ENCODE results near the gene DNASE1L1.
"Not testable (repeated sequence)": the region's sequence is repeated elsewhere in the genome, so short reads cannot be mapped to it uniquely, and the experiment has no call there.

DNASE1L1 gene

GRCh38 chrX:154403192-154403591 lies 5.9 kb downstream of the DNASE1L1 start:
- DNase-seq = no peak

DNA sequence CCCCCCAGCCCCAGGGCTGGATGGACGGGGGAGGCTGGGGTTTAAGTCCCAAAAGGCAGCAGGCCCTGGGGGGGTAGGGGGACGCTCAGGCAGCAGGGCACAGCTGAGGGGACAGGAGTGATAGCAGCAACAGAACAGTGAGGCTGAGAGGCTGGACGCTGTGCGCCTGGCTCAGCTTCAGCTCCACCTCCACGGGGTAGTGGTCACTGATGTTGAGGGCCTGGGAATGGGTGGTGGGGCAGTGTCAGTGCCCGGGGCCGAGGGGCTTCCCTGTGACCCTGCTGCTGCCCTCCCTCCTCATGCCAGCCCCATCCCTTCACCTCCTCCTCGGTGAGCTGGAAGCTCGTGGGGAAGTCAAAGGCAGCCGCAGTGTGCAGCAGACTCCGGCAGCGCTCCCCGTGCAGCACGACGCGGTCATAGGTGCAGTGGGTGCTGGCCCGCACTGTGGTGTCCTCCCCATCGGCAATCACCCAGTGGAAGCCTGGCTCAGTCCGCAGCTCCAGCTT lies 6.4 kb downstream of the DNASE1L1 start:
- DNase-seq = no peak

GRCh38 chrX:154401918-154402621 lies 7.0 kb downstream of the DNASE1L1 start:
- DNase-seq = no peak

DNA sequence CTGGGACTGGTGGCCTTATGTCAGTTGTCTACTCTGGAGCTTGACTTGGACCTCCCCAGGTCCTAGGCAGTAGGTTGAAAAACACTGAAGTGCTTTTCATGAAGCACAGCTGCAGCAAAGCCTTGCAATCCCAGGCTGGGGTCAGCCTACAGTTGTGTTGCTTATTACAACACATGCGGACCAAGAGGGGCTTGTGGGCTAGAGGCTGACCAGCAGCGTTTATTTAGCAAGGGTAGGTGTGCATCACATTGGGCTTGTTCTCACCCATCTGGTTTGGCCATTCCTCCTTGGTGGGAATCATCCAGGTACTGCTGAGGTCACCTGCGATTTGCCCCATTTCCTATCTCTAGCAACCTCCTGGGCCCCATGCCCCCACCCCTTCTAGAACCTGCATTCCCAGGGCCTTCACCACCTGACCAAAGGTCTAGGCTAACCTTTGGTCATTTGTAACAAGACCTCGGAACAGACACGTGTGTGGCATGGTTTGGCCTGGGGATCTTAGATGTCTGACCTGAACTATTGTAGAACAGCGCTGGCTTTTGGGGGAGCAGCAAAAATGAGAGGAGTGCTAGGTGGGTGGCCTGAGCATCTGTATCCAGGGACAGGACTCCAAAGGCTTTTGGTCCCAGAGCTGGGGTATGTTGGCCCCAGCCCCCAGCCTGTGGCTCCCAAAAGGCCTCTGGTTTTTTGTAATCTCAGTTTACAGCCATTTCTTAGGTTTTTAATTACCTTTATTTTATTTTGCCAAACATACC lies 7.8 kb downstream of the DNASE1L1 start:
- peak; percentile 28 for DNase-seq

DNA sequence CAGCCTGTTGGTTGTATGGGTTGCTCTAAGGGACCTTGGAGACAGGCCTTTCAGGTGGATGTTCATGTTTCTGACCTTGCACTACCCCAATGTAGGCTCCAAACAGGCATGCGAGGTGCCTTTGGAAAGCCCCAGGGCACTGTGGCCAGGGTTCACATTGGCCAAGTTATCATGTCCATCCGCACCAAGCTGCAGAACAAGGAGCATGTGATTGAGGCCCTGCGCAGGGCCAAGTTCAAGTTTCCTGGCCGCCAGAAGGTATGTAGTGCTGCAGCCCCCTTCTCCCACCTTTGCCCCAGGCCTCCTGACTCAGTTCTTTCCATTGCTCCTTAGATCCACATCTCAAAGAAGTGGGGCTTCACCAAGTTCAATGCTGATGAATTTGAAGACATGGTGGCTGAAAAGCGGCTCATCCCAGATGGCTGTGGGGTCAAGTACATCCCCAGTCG lies 8.7 kb downstream of the DNASE1L1 start:
- not testable (repeated sequence) for DNase-seq

- peak; percentile 37 for DNase-seq
These were observed 9.3 kb downstream of the DNASE1L1 start for GRCh38 chrX:154399527-154400368.

DNA sequence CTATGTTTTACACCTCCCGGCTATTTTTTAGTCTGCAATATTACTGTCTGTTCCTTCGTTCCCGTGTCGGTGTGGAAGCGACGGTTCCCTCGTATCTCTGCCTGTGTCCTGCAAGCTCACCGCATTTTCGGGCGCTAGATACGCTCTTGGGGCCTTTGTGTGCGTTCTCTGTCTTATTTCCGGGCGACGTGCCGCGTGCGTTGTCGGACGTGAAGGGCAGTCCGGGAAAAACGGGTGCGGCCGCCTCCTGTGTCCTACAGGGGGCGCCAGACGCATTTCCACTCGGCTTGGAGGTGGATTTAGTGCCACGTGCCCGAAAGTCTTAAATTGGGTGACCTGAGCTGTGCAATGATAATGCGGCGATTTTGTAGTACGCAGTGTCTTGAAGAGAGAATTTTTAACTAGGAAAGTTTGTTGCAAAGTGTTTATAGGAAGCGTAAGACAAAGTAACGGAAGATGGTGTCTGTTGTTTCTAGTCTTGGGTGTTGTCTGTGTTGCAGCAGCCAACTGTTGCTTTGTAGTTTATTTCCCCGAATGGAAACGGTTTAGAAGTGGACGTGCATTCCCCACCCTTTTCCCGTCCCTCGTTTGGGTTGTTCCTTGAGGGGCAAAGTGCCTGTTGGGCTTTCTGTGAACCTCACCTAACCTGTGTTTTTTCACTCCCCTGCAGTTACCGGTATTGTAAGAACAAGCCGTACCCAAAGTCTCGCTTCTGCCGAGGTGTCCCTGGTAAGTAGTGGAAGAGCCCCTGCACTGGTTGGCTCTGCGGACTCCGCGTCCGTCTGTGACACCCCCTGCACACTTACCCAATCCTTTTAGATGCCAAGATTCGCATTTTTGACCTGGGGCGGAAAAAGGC lies 10.2 kb downstream of the DNASE1L1 start:
- DNase-seq = peak; percentile 79

- peak; percentile 94 for DNase-seq
These were observed 11.0 kb downstream of the DNASE1L1 start, which contains the start of gene RPL10 for GRCh38 chrX:154397888-154398667. RPL10 (plus strand) TSS chrX:154398377; CDS start chrX:154398520, 143 bp downstream.

DNA sequence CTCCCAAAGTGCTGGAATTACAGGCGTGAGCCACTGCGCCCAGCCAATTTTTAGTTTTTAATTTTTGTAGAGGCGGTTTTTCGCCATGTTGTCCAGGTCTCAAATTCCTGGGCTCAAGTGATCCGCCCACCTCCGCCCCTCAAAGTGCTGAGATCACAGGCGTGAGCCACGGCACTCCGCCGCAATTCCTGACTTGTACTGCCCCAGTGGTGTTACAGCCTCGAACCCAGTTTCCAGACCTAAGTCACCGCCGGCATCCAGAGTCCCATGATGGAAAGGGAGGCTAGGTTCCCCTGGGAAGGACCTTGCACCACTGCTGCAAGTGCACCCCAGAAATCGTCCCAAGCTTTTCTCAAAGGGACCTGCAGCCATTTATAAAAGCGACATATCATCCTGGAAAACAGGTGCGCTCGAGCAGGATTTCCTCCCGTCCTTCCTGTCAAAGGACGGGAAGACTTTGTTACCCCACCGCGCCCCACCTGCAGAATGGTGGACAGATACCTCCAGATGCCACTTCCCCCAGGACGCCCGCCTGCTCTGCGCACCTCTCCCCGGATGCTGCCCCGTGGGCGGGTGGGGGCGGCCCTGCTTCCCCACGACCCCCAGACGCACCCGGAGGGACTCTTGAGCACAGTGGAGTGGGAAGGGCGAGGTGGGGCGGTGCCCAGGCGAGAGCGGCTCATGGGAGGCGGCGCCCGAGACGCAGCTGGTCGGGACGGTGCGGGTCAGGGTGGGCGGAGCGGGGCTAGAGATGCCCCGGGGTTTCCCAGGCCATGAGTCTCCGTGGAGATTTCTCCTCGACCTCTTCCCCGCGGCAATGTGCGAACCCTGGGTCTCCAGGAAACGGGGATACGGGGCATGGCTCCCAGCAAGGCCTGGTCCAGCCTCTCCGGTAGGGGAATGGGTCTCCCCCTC lies 11.8 kb downstream of the DNASE1L1 start:
- DNase-seq = peak; percentile 59

- DNase-seq = not testable (repeated sequence)
These were observed 12.7 kb downstream of the DNASE1L1 start for GRCh38 chrX:154396363-154396762.

DNA sequence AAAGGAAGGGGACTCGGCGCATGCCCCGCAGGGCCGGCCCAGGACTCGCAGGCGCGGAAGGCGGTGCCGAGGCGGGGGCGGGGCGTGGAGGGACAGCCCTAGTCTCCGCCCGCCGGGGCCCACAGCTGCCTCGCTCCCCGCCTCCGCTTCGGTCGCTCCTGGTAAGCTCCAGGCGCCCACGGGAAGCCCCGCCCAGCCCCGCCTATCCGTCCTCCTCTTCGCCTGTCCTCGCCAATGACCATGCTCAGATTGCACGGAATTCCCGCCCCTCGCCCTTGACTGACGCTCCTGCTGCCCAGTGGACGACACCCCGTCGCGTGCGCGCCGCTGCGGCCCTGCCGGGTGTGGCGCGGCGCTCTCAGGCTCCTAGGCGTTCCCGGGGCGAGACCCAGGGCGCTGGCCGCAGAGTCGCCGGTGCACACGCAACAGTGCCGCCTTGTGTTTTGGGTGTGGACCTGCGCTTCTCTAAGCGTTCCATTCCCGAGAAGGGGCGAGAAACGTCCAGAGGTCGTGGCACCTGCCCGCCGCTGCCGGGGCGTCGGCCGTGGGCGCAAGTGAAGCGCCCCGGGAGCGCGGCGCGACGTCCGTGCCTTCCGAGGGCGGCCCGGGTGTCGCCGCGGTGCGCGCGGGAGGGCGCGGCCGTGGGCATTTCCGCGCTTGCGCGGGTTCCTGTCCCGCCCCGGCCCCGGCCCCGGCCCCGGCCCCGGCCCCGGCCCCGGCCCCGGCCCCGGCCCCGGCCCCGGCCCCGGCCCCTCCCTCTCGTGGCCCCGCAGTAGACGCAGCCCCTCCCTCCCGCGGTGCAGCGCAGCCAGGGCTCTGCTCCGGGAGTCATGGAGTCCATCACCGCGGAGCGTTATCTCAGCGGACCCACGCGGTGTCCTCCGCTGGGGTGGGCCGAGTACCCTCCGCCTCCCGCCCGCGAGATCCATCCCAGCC lies 19.0 kb downstream of the DNASE1L1 start:
- not testable (repeated sequence) for DNase-seq

GRCh38 chrX:154388649-154389048 lies 20.4 kb downstream of the DNASE1L1 start:
- DNase-seq = not testable (repeated sequence)

GRCh38 chrX:154388094-154388493 lies 21.0 kb downstream of the DNASE1L1 start:
- DNase-seq = not testable (repeated sequence)

- no peak for DNase-seq
These were observed 24.7 kb downstream of the DNASE1L1 start for GRCh38 chrX:154384284-154384892.

- no peak for DNase-seq
These were observed 25.4 kb downstream of the DNASE1L1 start for GRCh38 chrX:154383359-154384283.

DNA sequence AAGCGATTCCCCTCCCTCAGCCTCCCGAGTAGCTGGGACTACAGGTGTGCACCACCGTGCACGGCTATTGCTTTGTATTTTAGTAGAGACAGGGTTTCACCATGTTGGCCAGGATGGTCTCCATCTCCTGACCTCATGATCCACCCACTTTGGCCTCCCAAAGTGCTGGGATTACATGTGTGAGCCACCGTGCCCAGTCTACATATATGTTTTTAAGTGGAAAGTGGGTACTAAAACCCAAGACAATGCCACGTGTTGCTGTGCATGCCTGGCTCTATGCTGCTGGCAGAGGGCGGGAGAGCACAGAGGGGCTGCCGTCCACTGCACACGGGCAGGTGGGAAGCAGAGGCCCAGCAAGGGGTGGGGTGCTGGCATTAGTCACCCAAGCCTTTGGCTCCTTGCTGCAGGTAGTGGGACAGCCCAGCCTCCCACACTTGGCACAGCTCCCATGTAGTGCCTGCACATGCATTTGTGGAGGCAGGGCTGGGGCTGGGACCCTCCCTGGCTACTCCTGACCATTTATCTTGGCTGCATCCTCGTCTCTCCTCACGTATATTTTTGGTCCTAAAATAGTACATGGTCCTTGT lies 26.5 kb downstream of the DNASE1L1 start:
- no peak for DNase-seq

DNA sequence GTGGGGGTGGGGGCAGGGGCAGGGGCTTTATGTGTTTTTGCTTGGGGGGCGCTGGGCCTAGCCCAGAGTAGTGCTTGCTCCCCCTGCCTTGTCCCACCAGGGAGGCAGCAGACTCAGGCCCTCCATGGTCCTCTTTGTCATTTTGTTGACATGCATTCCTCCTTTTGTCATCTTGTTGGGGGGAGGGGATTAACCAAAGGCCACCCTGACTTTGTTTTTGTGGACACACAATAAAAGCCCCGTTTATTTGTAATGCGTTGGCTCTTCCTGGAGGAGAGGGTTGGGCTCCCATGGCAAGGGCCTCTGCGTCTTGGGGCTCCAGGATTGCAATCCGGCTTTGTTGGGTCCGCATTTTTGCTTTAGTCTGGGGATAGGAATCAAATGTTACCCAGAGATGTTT lies 27.8 kb downstream of the DNASE1L1 start:
- DNase-seq = no peak
